ENCODE measurements around the gene SOX30. TPM values are rescaled to one million over a fixed set of nuclear protein-coding genes. Genes with fewer than 3 reads are reported as not detected.

Gene SOX30
- total and polyA plus RNA-seq, 12 donors = 0.03 to 0.72 (median 0.20) TPM; not detected in 5

- Histone ChIP-seq H3K4me1 (replicated peaks in 1 of 2) (peaks cover 0 to 11% of the 10 kb centered on the region in 2 donors), H3K27ac (no peak overlapping the region), H3K4me3 (no peak overlapping the region), H3K36me3 (replicated peaks in 1 of 2) (no peaks in the 10 kb centered on the region), H3K27me3 (peaks cover 20% of the 10 kb centered on the region), H3K9me3 (replicated peaks in 1 of 3) (no peaks in the 10 kb centered on the region)
- no peak for DNase-seq
- intact Hi-C loops (cut with DNase I) = no loop called here
- 92 to 95% (median 93%) methylated on average over 8 of the region's 8 CpGs for WGBS, 4 donors
- TF ChIP-seq POLR2A (IDR thresholded peaks at IDR 0.05) (no peak), CTCF (IDR thresholded peaks at IDR 0.05) (no peak)
These were observed 20.7 kb upstream of the SOX30 start for GRCh38 chr5:157672976-157673375.

GRCh38 chr5:157671592-157672330 is 19.5 kb upstream of the SOX30 start:
- intact Hi-C loops (cut with DNase I) = no loop called here
- Histone ChIP-seq H3K4me1 (replicated peaks in 1 of 2) (peaks cover 0 to 11% of the 10 kb centered on the region in 2 donors), H3K27ac (no peak overlapping the region), H3K27me3 (peaks cover 20% of the 10 kb centered on the region), H3K4me3 (peak overlapping the region in 2 of 4 donors; percentile 23 to 59), H3K36me3 (replicated peaks in 1 of 2) (no peaks in the 10 kb centered on the region), H3K9me3 (replicated peaks in 1 of 3) (no peaks in the 10 kb centered on the region)
- WGBS, 4 donors = 32 to 73% (median 50%) methylated on average over 20 to 57 of the region's 57 CpGs
- TF ChIP-seq POLR2A (IDR thresholded peaks at IDR 0.05) (no peak), CTCF (IDR thresholded peaks at IDR 0.05) (no peak)
- no peak for DNase-seq

GRCh38 chr5:157670662-157671591 is 18.7 kb upstream of the SOX30 start, which contains the start of gene C5orf52:
C5orf52 (plus strand) TSS chr5:157671533; CDS start chr5:157671615, 82 bp downstream.
- Histone ChIP-seq H3K27ac (no peak within 1 kb of the TSS), H3K4me1 (replicated peaks in 1 of 2) (peaks cover 0 to 11% of the 10 kb centered on the region in 2 donors), H3K9me3 (replicated peaks in 1 of 3) (no peaks in the 10 kb centered on the region), H3K36me3 (replicated peaks in 1 of 2) (no peaks in the 10 kb centered on the region), H3K27me3 (peaks cover 20% of the 10 kb centered on the region), H3K4me3 (peak within 1 kb of the TSS in 2 of 4 donors; percentile 23 to 59)
- DNase-seq = peak in 6 of 7 donors; percentile 19 to 60 (median 27)
- intact Hi-C loops (cut with DNase I) = no loop called here
- 4 to 19% (median 7%) methylated on average over 12 to 59 of the region's 59 CpGs for WGBS, 4 donors
- TF ChIP-seq CTCF (IDR thresholded peaks at IDR 0.05) (no peak), POLR2A (IDR thresholded peaks at IDR 0.05) (no peak)

GRCh38 chr5:157669701-157670097 is 17.5 kb upstream of the SOX30 start:
- DNase-seq = no peak
- intact Hi-C loops (cut with DNase I) = no loop called here
- H3K36me3 ChIP-seq (replicated peaks in 1 of 2) = no peaks in the 10 kb centered on the region

More at GRCh38 chr5:157669701-157670097, 17.5 kb upstream of the SOX30 start:
- no peak overlapping the region for H3K27ac ChIP-seq
- no peak overlapping the region for H3K4me3 ChIP-seq
- no peaks in the 10 kb centered on the region for H3K9me3 ChIP-seq (replicated peaks in 1 of 3)
- WGBS, 4 donors = 81 to 95% (median 89%) methylated on average over 6 of the region's 6 CpGs
- peaks cover 0 to 11% of the 10 kb centered on the region in 2 donors for H3K4me1 ChIP-seq (replicated peaks in 1 of 2)
- no peak for TF ChIP-seq CTCF (IDR thresholded peaks at IDR 0.05)
- TF ChIP-seq POLR2A (IDR thresholded peaks at IDR 0.05) = no peak
- peaks cover 20% of the 10 kb centered on the region for H3K27me3 ChIP-seq

Measured in adrenal gland (tissue), 12 donors.